Heart left ventricle (tissue), 11 donors: ENCODE data around the gene ZNF578. TPM values are rescaled to one million over a fixed set of nuclear protein-coding genes. Genes with fewer than 3 reads are reported as not detected.

Experiments used
- polyA plus RNA-seq, 2 donors: library from polyadenylated mRNA; stranded (reverse); fragments of 200-250 nt; gene quantifications; one replicate each; pipeline ENCODE4 v1.2.3, GENCODE V29; 2013
- total RNA-seq, 9 donors: library from RNA; depleted of rRNA in 2 of 9; stranded (reverse); fragments of >200 nt in 2 of 9; fragmentation: NEBNext Ultra II Directional in 3 of 9; extraction: Animal tissue kit (Norgen Biotek cat#: 25700) in 3 of 9; gene quantifications; one replicate each; pipeline versions ENCODE4 v1.1.0 to v1.2.4, GENCODE V29; 2016 to 2023
- donor health status: ischemic (EF 13 %, LVEDD 7.1; RV severe dilation, severe dysfunction).
- donor health status: healthy with polysubstance abuse.
- donor health status: DM: no; HTN: yes; CAD: no.
- donor health status: DM: no; HTN: no; CAD: no.
- donor health status: ischemic (EF 25% LVEDD 5.7; RV mildly dilated, moderate dysfunction).
- donor health status: healthy.
- donor health status: DM: yes; HTN: yes; CAD: no.
- donor health status: PGD.
- donor health status: nonischemic (EF 23%, LVEDD 6.1; RV moderate dilation, normal function).

Gene ZNF578
- total and polyA plus RNA-seq, 11 donors = 0.64 to 4.7 (median 2.0) TPM

Other genes with a start within 250 kb of the ZNF578 start
- 10 to 100 TPM in 5 of 9 donors, 1 to 10 TPM in 4; 4.8 to 16.6 (median 10.7) TPM for gene ZNF766, start 184.0 kb upstream of the ZNF578 start, total RNA-seq
- 1 to 10 TPM; 2.9 to 6.4 TPM for gene ZNF766, start 184.0 kb upstream of the ZNF578 start, polyA plus RNA-seq
- 10 to 100 TPM in 8 of 9 donors, 1 to 10 TPM in 1; 9.8 to 20.2 (median 13.3) TPM for gene ZNF480, start 156.4 kb upstream of the ZNF578 start, total RNA-seq
- 10 to 100 TPM; 10.3 to 16.3 TPM for gene ZNF480, start 156.4 kb upstream of the ZNF578 start, polyA plus RNA-seq
- gene ZNF610, start 117.3 kb upstream of the ZNF578 start, total RNA-seq = 1 to 10 TPM; 2.5 to 8.2 (median 3.4) TPM
- gene ZNF610, start 117.3 kb upstream of the ZNF578 start, polyA plus RNA-seq = 1 to 10 TPM; 2.4 to 2.8 TPM
- gene ZNF880, start 83.6 kb upstream of the ZNF578 start, total RNA-seq = 10 to 100 TPM; 11.4 to 30.6 (median 17.0) TPM
- 10 to 100 TPM; 16.4 to 19.5 TPM for gene ZNF880, start 83.6 kb upstream of the ZNF578 start, polyA plus RNA-seq
- gene ZNF528, start 55.7 kb upstream of the ZNF578 start, total RNA-seq = 10 to 100 TPM in 8 of 9 donors, 1 to 10 TPM in 1; 8.2 to 24.6 (median 18.4) TPM
- gene ZNF528, start 55.7 kb upstream of the ZNF578 start, polyA plus RNA-seq = 10 to 100 TPM; 10.7 to 14.6 TPM
- gene ZNF534, start 24.4 kb upstream of the ZNF578 start, total RNA-seq = under 1 TPM in 8 of 9 donors, not detected in 1; 0.27 to 0.63 (median 0.45) TPM
- under 1 TPM; 0.11 to 0.30 TPM for gene ZNF534, start 24.4 kb upstream of the ZNF578 start, polyA plus RNA-seq
- gene ZNF808, start 74.1 kb downstream of the ZNF578 start, total RNA-seq = 10 to 100 TPM; 16.6 to 46.1 (median 28.9) TPM
- gene ZNF808, start 74.1 kb downstream of the ZNF578 start, polyA plus RNA-seq = 10 to 100 TPM in 1 of 2 donors, 1 to 10 TPM in 1; 8.3 to 11.7 TPM
- gene ZNF701, start 116.7 kb downstream of the ZNF578 start, total RNA-seq = 10 to 100 TPM in 8 of 9 donors, 1 to 10 TPM in 1; 8.3 to 26.6 (median 15.6) TPM
- gene ZNF701, start 116.7 kb downstream of the ZNF578 start, polyA plus RNA-seq = 10 to 100 TPM in 1 of 2 donors, 1 to 10 TPM in 1; 8.6 to 16.0 TPM
- gene ZNF83, start 184.8 kb downstream of the ZNF578 start, total RNA-seq = 10 to 100 TPM in 8 of 9 donors, 1 to 10 TPM in 1; 9.5 to 23.4 (median 18.4) TPM
- 10 to 100 TPM; 13.2 to 25.7 TPM for gene ZNF83, start 184.8 kb downstream of the ZNF578 start, polyA plus RNA-seq